ENCODE measurements around the gene ACSM6.

DNA sequence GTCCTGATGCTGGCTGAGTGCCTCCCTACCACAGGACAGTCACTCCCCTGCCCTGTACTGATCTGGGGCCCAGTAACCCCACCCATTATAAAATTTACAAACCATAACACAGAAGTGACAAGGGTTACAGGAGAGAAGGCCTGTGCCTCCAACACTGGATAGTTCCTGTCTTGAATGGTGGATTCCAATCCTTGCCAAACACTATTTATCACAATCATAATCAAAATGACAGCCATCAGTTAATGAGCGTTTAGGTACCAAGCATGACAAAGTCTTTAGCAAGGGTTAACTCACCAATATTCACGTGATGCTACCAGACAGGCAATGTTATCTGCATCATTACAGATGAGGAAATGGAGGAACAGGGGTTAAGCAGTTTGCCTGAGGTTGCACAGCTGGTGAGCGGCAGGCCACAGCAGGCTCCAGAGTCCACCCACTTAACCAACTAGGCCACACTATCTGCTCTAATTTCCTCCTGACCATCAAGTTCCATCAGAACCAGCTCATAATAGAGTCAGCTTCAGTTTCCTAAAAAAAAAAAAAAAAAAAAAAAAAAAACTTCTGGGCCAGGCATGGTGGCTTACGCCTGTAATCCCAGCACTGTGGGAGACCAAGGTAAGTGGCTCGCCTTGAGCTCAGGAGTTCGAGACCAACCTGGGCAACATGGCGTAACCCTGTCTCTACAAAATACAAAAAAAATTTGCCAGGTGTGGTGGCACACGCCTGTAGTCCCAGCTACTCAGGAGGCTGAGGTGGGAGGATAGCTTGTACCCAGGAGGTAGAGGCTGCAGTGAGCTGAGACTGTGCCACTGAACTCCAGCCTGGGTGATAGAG, 82.5 kb downstream of the ACSM6 start:
- TF ChIP-seq CTCF (IDR thresholded peaks at IDR 0.05; ENCODE audit: insufficient read depth, low read length) (no peak), POLR2AphosphoS5 (IDR thresholded peaks at IDR 0.05; ENCODE audit: low read depth) (no peak), GABPA (IDR thresholded peaks at IDR 0.05; ENCODE audit: low read depth) (no peak), SPI1 (IDR thresholded peaks at IDR 0.05; ENCODE audit: borderline replicate concordance, low read depth) (no peak)
- TF ChIP-seq, protein P1, sequence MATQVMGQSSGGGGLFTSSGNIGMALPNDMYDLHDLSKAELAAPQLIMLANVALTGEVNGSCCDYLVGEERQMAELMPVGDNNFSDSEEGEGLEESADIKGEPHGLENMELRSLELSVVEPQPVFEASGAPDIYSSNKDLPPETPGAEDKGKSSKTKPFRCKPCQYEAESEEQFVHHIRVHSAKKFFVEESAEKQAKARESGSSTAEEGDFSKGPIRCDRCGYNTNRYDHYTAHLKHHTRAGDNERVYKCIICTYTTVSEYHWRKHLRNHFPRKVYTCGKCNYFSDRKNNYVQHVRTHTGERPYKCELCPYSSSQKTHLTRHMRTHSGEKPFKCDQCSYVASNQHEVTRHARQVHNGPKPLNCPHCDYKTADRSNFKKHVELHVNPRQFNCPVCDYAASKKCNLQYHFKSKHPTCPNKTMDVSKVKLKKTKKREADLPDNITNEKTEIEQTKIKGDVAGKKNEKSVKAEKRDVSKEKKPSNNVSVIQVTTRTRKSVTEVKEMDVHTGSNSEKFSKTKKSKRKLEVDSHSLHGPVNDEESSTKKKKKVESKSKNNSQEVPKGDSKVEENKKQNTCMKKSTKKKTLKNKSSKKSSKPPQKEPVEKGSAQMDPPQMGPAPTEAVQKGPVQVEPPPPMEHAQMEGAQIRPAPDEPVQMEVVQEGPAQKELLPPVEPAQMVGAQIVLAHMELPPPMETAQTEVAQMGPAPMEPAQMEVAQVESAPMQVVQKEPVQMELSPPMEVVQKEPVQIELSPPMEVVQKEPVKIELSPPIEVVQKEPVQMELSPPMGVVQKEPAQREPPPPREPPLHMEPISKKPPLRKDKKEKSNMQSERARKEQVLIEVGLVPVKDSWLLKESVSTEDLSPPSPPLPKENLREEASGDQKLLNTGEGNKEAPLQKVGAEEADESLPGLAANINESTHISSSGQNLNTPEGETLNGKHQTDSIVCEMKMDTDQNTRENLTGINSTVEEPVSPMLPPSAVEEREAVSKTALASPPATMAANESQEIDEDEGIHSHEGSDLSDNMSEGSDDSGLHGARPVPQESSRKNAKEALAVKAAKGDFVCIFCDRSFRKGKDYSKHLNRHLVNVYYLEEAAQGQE (IDR thresholded peaks at IDR 0.05; ENCODE audit: insufficient replicate concordance, low read depth): no peak

Data from HL-60 (cell line).